ENCODE measurements around the gene SCIMP. TPM values are rescaled to one million over a fixed set of nuclear protein-coding genes. Genes with fewer than 3 reads are reported as not detected.
"Not testable (repeated sequence)": the region's sequence is repeated elsewhere in the genome, so short reads cannot be mapped to it uniquely, and the experiment has no call there.

SCIMP gene
- total RNA-seq, 1 donor from 2014 or later = not detected

DNA sequence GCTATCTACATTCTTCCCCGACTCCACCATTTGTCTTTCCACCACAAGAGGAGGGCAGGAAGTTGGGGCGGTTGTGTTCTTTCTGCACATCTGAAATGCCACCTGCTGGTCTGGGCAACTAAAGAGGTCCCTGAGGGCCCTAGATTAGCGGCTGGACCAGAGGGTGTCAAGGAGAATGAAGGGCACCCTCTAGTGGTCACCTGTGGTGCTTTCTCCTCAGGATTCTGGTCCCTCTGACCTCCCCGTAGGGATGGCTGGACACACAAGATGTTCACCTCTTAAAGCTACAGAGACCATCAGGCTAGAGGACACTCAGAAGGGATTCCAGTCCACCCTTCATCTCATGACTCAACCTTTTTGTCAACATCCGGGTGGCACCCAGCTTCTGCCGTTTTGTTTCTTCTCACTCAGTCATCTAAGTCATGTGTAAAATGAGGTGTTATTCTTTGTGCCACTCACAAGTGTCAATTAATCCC is 2.9 kb upstream of the SCIMP start:
- Mint-ChIP-seq H3K36me3 (ENCODE audit: unreplicated experiment) (peaks cover 2% of the 10 kb centered on the region), H3K4me1 (ENCODE audit: unreplicated experiment) (no peaks in the 10 kb centered on the region), H3K9me3 (ENCODE audit: unreplicated experiment) (no peaks in the 10 kb centered on the region), H3K27me3 (ENCODE audit: unreplicated experiment) (no peaks in the 10 kb centered on the region), H3K4me3 (ENCODE audit: unreplicated experiment) (no peak overlapping the region), H3K27ac (ENCODE audit: unreplicated experiment) (no peak overlapping the region)
- DNase-seq (ENCODE audit: extremely low spot score, unreplicated experiment) = no peak
- TF ChIP-seq, protein P1, sequence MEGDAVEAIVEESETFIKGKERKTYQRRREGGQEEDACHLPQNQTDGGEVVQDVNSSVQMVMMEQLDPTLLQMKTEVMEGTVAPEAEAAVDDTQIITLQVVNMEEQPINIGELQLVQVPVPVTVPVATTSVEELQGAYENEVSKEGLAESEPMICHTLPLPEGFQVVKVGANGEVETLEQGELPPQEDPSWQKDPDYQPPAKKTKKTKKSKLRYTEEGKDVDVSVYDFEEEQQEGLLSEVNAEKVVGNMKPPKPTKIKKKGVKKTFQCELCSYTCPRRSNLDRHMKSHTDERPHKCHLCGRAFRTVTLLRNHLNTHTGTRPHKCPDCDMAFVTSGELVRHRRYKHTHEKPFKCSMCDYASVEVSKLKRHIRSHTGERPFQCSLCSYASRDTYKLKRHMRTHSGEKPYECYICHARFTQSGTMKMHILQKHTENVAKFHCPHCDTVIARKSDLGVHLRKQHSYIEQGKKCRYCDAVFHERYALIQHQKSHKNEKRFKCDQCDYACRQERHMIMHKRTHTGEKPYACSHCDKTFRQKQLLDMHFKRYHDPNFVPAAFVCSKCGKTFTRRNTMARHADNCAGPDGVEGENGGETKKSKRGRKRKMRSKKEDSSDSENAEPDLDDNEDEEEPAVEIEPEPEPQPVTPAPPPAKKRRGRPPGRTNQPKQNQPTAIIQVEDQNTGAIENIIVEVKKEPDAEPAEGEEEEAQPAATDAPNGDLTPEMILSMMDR (IDR thresholded peaks at IDR 0.05) = peak; percentile 51

DNA sequence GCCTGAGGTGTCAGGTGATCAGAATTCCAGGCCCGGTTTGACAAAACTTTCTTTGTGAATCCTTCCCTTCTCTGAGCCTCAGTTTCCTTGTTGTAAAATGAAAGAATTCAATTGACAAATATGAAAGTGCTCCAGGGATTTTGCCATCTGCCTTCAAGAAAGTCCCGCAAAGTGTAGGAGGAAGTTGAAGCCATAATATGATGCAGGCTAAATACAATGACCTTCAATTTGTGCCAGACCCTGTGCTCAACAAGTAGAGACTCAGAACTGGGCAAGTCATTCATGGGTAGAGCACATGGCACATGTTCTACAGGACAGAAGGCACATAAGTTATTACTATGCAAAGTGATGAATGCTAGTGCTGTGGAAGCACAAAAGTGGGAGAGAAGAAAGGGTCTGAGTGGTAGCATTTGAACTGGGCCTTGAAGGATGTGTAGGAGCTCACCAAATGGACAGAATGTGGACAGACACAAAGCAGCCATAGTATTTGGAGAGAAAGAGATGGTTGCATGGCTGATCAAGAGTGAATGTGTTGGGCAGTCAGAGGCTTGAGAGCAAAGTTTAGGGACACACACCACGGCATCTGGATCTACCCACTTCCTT is 2.4 kb upstream of the SCIMP start:
- Mint-ChIP-seq H3K27ac (ENCODE audit: unreplicated experiment) (no peak overlapping the region), H3K27me3 (ENCODE audit: unreplicated experiment) (no peaks in the 10 kb centered on the region), H3K4me1 (ENCODE audit: unreplicated experiment) (no peaks in the 10 kb centered on the region), H3K4me3 (ENCODE audit: unreplicated experiment) (no peak overlapping the region), H3K9me3 (ENCODE audit: unreplicated experiment) (no peaks in the 10 kb centered on the region), H3K36me3 (ENCODE audit: unreplicated experiment) (peaks cover 2% of the 10 kb centered on the region)
- DNase-seq (ENCODE audit: extremely low spot score, unreplicated experiment) = no peak
- TF ChIP-seq, protein P1 (IDR thresholded peaks at IDR 0.05) = no peak

DNA sequence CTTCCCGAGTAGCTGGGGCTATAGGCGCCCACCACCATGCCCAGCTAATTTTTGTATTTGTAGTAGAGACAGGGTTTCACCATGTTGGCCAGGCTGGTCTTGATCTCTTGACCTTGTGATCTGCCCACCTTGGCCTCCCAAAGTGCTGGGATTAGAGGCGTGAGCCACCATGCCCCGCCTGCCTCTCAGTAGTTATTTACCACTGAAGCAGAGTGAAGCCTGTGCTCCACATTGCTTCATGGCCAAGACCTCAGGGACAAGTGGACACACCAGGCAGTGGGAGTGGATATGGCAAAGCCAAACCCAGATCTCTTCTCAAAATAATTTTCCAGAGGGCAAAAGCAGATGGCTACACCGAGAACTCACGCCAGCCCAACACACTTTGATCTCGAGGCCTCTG is 1.2 kb downstream of the SCIMP start:
- H3K9me3 Mint-ChIP-seq (ENCODE audit: unreplicated experiment); H3K27me3 Mint-ChIP-seq (ENCODE audit: unreplicated experiment); H3K36me3 Mint-ChIP-seq (ENCODE audit: unreplicated experiment); DNase-seq (ENCODE audit: extremely low spot score, unreplicated experiment); H3K4me1 Mint-ChIP-seq (ENCODE audit: unreplicated experiment); H3K27ac Mint-ChIP-seq (ENCODE audit: unreplicated experiment); H3K4me3 Mint-ChIP-seq (ENCODE audit: unreplicated experiment): not testable (repeated sequence)

DNA sequence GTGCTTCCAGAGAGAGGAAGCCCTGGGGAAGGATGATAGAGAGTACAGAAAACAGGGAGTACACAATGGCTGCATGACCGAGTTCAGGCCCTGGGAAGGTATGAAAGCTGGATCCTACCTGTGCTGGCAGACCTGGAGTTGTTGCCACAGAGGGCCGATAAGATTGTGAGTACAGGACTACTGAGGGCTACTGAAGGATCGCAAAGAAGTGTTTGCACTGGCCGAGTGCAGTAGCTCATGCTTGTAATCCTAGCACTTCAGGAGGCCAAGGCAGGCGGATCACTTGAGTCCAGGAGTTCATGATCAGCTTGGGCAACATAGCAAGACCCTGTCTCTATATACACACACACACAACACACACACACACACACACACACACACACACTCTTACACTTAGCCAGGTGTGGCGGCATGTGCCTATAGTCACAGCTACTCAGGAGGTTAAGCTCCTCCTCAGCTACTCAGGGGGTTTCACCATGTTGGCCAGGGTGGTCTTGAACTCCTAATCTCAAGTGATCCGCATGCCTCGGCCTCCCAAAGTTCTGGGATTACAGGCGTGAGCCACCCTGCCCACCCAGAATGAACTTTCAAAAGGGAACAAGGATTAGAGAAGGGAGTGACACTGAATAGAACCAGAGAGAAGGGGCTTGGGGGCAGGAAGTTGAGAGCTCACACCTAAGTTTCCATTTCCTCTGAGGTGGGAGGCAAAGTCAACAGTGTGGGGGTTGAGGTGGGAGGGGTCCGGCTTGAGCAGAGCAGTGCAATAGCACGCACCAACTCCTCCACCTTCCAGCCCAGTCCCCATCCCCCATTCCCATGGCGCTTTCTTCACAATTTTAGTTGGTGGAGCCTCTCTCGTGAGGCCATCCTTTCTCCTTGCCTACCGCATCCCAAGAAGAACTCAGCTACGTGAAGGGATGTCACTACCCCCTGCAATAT is 7.5 kb downstream of the SCIMP start:
- Mint-ChIP-seq H3K27me3 (ENCODE audit: unreplicated experiment) (no peaks in the 10 kb centered on the region), H3K4me3 (ENCODE audit: unreplicated experiment) (no peak overlapping the region), H3K9me3 (ENCODE audit: unreplicated experiment) (no peaks in the 10 kb centered on the region), H3K36me3 (ENCODE audit: unreplicated experiment) (peaks cover 3% of the 10 kb centered on the region), H3K4me1 (ENCODE audit: unreplicated experiment) (no peaks in the 10 kb centered on the region), H3K27ac (ENCODE audit: unreplicated experiment) (no peak overlapping the region)
- TF ChIP-seq, protein P1 (IDR thresholded peaks at IDR 0.05) = no peak
- DNase-seq (ENCODE audit: extremely low spot score, unreplicated experiment) = no peak

DNA sequence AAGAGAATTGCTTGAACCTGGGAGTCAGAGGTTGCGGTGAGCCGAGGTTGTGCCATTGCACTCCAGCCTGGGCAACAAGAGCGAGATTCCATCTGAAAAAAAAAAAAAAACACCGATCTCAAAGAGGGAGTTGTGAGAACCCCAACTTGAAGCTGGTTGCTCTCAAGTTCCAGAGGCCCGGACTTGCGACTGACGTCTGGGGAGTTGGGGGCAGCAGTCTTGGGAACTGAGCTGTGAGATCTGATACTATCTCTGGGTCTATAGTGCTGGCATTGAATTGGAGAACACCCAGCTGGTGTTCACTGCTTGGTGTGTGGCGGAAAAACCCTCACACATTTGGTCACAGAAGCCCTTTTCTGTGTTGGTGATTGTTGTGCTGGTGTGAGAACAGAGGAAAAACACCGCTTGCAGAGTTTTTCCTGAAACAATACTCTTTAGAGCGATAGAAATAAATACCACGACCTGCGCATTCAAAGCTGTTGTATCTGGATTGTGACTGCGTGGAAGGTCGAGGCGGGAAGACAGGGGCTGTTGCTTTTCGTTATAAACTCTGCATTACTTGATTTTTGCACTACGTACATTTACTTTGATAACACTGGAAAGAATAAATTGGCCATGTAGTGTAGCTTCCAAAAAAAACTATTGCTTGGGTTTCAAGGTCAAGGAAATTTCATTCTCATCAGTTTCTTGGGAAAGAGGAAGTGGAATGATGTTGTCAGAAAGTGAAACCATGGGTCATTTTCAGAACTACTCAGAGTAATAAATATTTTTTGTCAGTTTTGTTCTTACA is 8.8 kb downstream of the SCIMP start:
- Mint-ChIP-seq H3K4me1 (ENCODE audit: unreplicated experiment) (no peaks in the 10 kb centered on the region), H3K27me3 (ENCODE audit: unreplicated experiment) (no peaks in the 10 kb centered on the region), H3K27ac (ENCODE audit: unreplicated experiment) (no peak overlapping the region), H3K9me3 (ENCODE audit: unreplicated experiment) (no peaks in the 10 kb centered on the region), H3K36me3 (ENCODE audit: unreplicated experiment) (peaks cover 3% of the 10 kb centered on the region), H3K4me3 (ENCODE audit: unreplicated experiment) (no peak overlapping the region)
- no peak for DNase-seq (ENCODE audit: extremely low spot score, unreplicated experiment)
- TF ChIP-seq, protein P1 (IDR thresholded peaks at IDR 0.05) = no peak

DNA sequence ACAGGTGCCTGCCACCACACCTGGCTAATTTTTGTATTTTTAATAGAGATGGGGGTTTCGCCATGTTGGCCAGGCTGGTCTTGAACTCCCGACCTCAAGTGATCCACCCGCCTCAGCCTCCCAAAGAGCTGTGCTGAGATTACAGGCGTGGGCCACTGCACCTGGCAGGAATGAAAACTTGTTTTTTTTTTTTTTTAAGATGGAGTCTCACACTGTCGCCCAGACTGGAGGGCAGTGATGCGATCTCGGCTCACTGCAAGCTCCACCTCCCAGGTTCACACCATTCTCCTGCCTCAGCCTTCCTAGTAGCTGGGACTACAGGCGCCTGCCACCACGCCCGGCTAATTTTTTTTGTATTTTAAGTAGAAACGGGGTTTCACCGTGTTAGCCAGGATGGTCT is 12.7 kb downstream of the SCIMP start:
- H3K27me3 Mint-ChIP-seq (ENCODE audit: unreplicated experiment); H3K4me3 Mint-ChIP-seq (ENCODE audit: unreplicated experiment); H3K4me1 Mint-ChIP-seq (ENCODE audit: unreplicated experiment); H3K27ac Mint-ChIP-seq (ENCODE audit: unreplicated experiment); H3K9me3 Mint-ChIP-seq (ENCODE audit: unreplicated experiment); H3K36me3 Mint-ChIP-seq (ENCODE audit: unreplicated experiment); DNase-seq (ENCODE audit: extremely low spot score, unreplicated experiment): not testable (repeated sequence)
